GM12878 (cell line): ENCODE measurements around the gene FAM20A. TPM values are rescaled to one million over a fixed set of nuclear protein-coding genes. Genes with fewer than 3 reads are reported as not detected.

Experiments
- ATAC-seq: fragments of 200-7000 bp; cut with Tn5 transposase; 3 replicates; pipeline ENCODE4 v1.9.1; 2020; ENCODE audit warnings: mild to moderate bottlenecking, moderate library complexity
- BruUV-seq: library from RNA; stranded (reverse); fragments of 400-500 nt; replicated peaks from 2 replicates; lab custom pipeline; 2021; lab: Mats Ljungman, UMichigan
- CTCF ChIA-PET: fragments of 300-600 bp; sonication (Branson Sonifier 250); formaldehyde crosslinking; extraction: SDS; loops from one replicate; lab custom pipeline; 2021; ENCODE audit warnings: inconsistent platforms; lab: Yijun Ruan, JAX
- POLR2A ChIA-PET: fragments of 350-600 bp; formaldehyde crosslinking; extraction: SDS; loops from one replicate; lab custom pipeline; 2021; ENCODE audit warnings: inconsistent platforms; lab: Charles Lee
- RAD21 ChIA-PET: fragments of 300-600 bp; sonication (Branson Sonifier 250); formaldehyde crosslinking; loops from one replicate; lab custom pipeline; 2023; ENCODE audit warnings: antibody characterized with exemption; ENCODE audit not compliant: unreplicated experiment; lab: Charles Lee
- SMC1A ChIA-PET: fragments of 300-600 bp; sonication (Branson Sonifier 250); formaldehyde crosslinking; loops from one replicate; lab custom pipeline; 2023; ENCODE audit not compliant: unreplicated experiment, uncharacterized antibody; lab: Charles Lee
- DNase-seq: peaks from one replicate; pipeline ENCODE4 v3.0.0-alpha.2; 2011; ENCODE audit warnings: low read depth, low spot score
- FAIRE-seq: peaks from 3 replicates; lab custom pipeline; 2011; peaks lifted over from hg19 to GRCh38; lab: Jason Lieb, UNC
- H2AFZ ChIP-seq: 2 replicates; pipeline ENCODE4 v1.6.0; 2011; ENCODE audit warnings: low read depth, low read length, control low read depth; ENCODE audit not compliant: control insufficient read depth
- H3K27ac ChIP-seq: 2 replicates; pipeline ENCODE4 v1.5.1; 2011; ENCODE audit warnings: control low read depth; ENCODE audit not compliant: control insufficient read depth, insufficient read depth
- H3K27me3 ChIP-seq, 2 experiments: replicated peaks in 1 of 2; 2 replicates each; pipeline versions ENCODE4 v1.6.0 to v1.6.1; 2011; ENCODE audit warnings: low read length in 1 of 2; ENCODE audit not compliant: control insufficient read depth in 2 of 2, insufficient read depth in 2 of 2
- H3K36me3 ChIP-seq, 2 experiments: 2 replicates each; pipeline ENCODE4 v1.5.1; 2011; ENCODE audit warnings: low read length in 1 of 2; ENCODE audit not compliant: control insufficient read depth in 2 of 2, insufficient read depth in 2 of 2
- H3K4me1 ChIP-seq: 2 replicates; pipeline ENCODE4 v1.6.1; 2011; ENCODE audit warnings: mild to moderate bottlenecking, low read length, moderate library complexity, mixed read lengths; ENCODE audit not compliant: control insufficient read depth, insufficient read depth
- H3K4me2 ChIP-seq: 2 replicates; pipeline ENCODE4 v1.6.0; 2011; ENCODE audit warnings: control low read depth; ENCODE audit not compliant: control insufficient read depth, insufficient read depth
- H3K4me3 ChIP-seq: fragments of 200-600 bp; sonication (generic); 2 replicates; pipeline ENCODE4 v1.5.1; 2016
- H3K79me2 ChIP-seq: 2 replicates; pipeline ENCODE4 v1.6.0; 2011; ENCODE audit warnings: low read length; ENCODE audit not compliant: control insufficient read depth, insufficient read depth
- H3K9ac ChIP-seq: 2 replicates; pipeline ENCODE4 v1.8.0; 2011; ENCODE audit warnings: low read length, control low read depth, mixed read lengths; ENCODE audit not compliant: control insufficient read depth, insufficient read depth
- H3K9me3 ChIP-seq: replicated peaks from 3 replicates; pipeline ENCODE4 v1.5.1; 2011; ENCODE audit warnings: mild to moderate bottlenecking, low read length; ENCODE audit not compliant: control insufficient read depth, insufficient read depth
- H4K20me1 ChIP-seq: 2 replicates; pipeline ENCODE4 v1.6.0; 2011; ENCODE audit not compliant: control insufficient read depth, insufficient read depth
- BMI1 ChIP-seq: fragments of 450-650 bp; IDR thresholded peaks from 2 replicates; pipeline ENCODE4 v1.6.1; 2016; ENCODE audit warnings: mild to moderate bottlenecking, moderate library complexity, borderline replicate concordance
- IKZF1 ChIP-seq: fragments of 450-650 bp; conservative IDR thresholded peaks from 2 replicates; pipeline ENCODE4 v1.6.1; 2017; ENCODE audit warnings: antibody characterized with exemption, mild to moderate bottlenecking
- PAX8 ChIP-seq: fragments of 450-650 bp; IDR thresholded peaks from 2 replicates; pipeline ENCODE4 v1.6.1; 2017; ENCODE audit warnings: mild to moderate bottlenecking, moderate library complexity
- POU2F2 ChIP-seq: IDR thresholded peaks from 3 replicates; pipeline ENCODE4 v1.6.1; 2011; ENCODE audit warnings: low read depth, mild to moderate bottlenecking, low read length, borderline replicate concordance
- TCF12 ChIP-seq: IDR thresholded peaks from 2 replicates; pipeline ENCODE4 v1.6.1; 2011; ENCODE audit warnings: low read depth, mild to moderate bottlenecking, low read length
- ZNF207 ChIP-seq: fragments of 450-650 bp; IDR thresholded peaks from 2 replicates; pipeline ENCODE4 v1.6.1; 2014; ENCODE audit warnings: antibody characterized with exemption, mild to moderate bottlenecking, borderline replicate concordance
- WGBS: methylation state at CpG from one replicate; pipeline ENCODE4 v1.1.6; 2016; ENCODE audit warnings: low lambda C conversion rate; ENCODE audit not compliant: insufficient replicate concordance, insufficient coverage; ENCODE audit errors: missing lambda C conversion rate; 5-methylcytosine and 5-hydroxymethylcytosine counted together
- in situ Hi-C: fragments of 300-500 bp; cut with MboI; formaldehyde crosslinking; loops from 9 replicates; pipeline ENCODE4 v1.14.3; 2018; ENCODE audit warnings: mixed read lengths
- intact Hi-C: fragments of 100-400 bp; cut with micrococcal nuclease; formaldehyde crosslinking; loops from one replicate; pipeline ENCODE4 v1.14.2; 2022; ENCODE audit not compliant: unreplicated experiment
- polyA plus RNA-seq, 11 experiments: library from polyadenylated mRNA; depleted of rRNA in 4 of 11; unstranded in 6 of 11; stranded (reverse) in 5 of 11; fragments of >200 nt; fragmentation: Nextera tagmentation in 4 of 11; fragmentation: Illumina TruSeq in 1 of 11; extraction: Ambion mirVana in 4 of 11; extraction: Trizol in 1 of 11; gene quantifications; 1 replicate in 1 of 11; 2 replicates in 10 of 11; pipeline versions ENCODE4 v1.2.1 to v1.2.3, GENCODE V29; 2011 to 2016; ENCODE audit warnings: inconsistent platforms in 2 of 11, missing spikeins in 2 of 11, low read depth in 1 of 11
- total RNA-seq, 4 experiments: library from RNA; depleted of rRNA in 3 of 4; stranded (reverse); fragments of >200 nt in 3 of 4; fragmentation: Illumina TruSeq in 1 of 4; extraction: Trizol in 1 of 4; gene quantifications; 2 replicates each; pipeline versions ENCODE4 v1.2.1 to v1.2.3, GENCODE V29; 2013 to 2021

The FAM20A gene
- total and polyA plus RNA-seq, 10 of the 15 experiments (the other 5 are each of a cell fraction or from before 2014, with no cell fraction given), result 0.13 TPM; not detected in 9

GRCh38 chr17:68605914-68606313 is 4.7 kb upstream of the FAM20A start:
- ATAC-seq (no peak), FAIRE-seq (no peak), DNase-seq (no peak)
- in situ Hi-C loops, result no loop called here
- Histone ChIP-seq H3K9me3 (no peaks in the 10 kb centered on the region; the same call in 2 of the 3 replicates), H3K4me3 (no peak overlapping the region), H3K27ac (no peak overlapping the region), H3K4me1 (no peaks in the 10 kb centered on the region), H3K79me2 (no peaks in the 10 kb centered on the region), H3K27me3 (peaks cover 0 to 7% of the 10 kb centered on the region in 2 experiments; a peak in 3 of 4 replicates), H2AFZ (no peak overlapping the region), H3K9ac (no peak overlapping the region), H3K36me3 (no peaks in the 10 kb centered on the region), H4K20me1 (no peaks in the 10 kb centered on the region), H3K4me2 (no peak overlapping the region)
- ChIA-PET RAD21 (no interaction called here), POLR2A (no interaction called here), SMC1A (no interaction called here), CTCF (interaction anchor here (2.1 kb wide), 1 partner anchor 8 kb away, joined by 17 read pairs; no protein-coding TSS in a partner anchor)
- intact Hi-C loops, result no loop called here
- BruUV-seq, result no TSS peak
- WGBS, result 7% methylated on average over 1 of the region's 1 CpG
- TF ChIP-seq ZNF207 (no peak), PAX8 (no peak), BMI1 (no peak), TCF12 (no peak), IKZF1 (no peak)

DNA sequence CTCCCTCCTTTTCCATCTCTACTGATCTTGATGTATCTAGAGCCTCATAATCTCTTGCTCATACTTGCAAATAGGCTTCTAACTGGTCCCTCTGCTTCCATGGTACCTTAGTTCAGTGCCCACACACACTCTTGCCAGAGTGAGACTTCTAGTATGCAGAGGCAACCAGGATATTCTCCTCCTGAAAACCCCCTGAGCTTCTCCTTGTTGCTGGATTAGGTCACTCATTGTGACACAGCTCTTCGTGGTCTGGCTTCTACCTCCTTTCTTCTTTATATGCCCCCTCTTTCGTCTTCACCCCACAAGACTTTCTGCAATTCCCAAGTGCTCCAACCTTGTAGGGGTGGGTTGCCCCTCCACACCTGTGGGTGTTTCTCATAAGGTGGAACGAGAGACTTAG is 2.5 kb upstream of the FAM20A start:
- H3K9me3 ChIP-seq, result no peaks in the 10 kb centered on the region; the same call in 2 of the 3 replicates
- no peaks in the 10 kb centered on the region for H3K36me3 ChIP-seq
- H3K4me3 ChIP-seq, result no peak overlapping the region
- ChIA-PET RAD21 (no interaction called here), SMC1A (no interaction called here), CTCF (no interaction called here), POLR2A (no interaction called here)
- DNase-seq (no peak), FAIRE-seq (no peak), ATAC-seq (no peak)
- H4K20me1 ChIP-seq, result no peaks in the 10 kb centered on the region
- in situ Hi-C loops, result no loop called here
- WGBS, result 5% methylated on average over 3 of the region's 3 CpGs
- no peak overlapping the region for H3K9ac ChIP-seq
- no peak overlapping the region for H2AFZ ChIP-seq
- no peak for TF ChIP-seq POU2F2
- no peak overlapping the region for H3K27ac ChIP-seq
- peaks cover 3 to 18% of the 10 kb centered on the region in 2 experiments for H3K27me3 ChIP-seq
- H3K79me2 ChIP-seq, result no peaks in the 10 kb centered on the region
- intact Hi-C loops, result no loop called here
- H3K4me1 ChIP-seq, result no peaks in the 10 kb centered on the region
- BruUV-seq, result no TSS peak
- H3K4me2 ChIP-seq, result no peak overlapping the region
